Measurements from ENCODE around the gene SLC16A10.
"Not testable (repeated sequence)": the region's sequence is repeated elsewhere in the genome, so short reads cannot be mapped to it uniquely, and the experiment has no call there.

The SLC16A10 gene

GRCh38 chr6:111087106-111087835 is at the start of gene SLC16A10:
Gene SLC16A10, plus strand, starts transcription at chr6:111087503. Its CDS starts 250 bp downstream, at chr6:111087753.
- DNase-seq = peak; percentile 84 to 88

- DNase-seq = no peak
These were observed 48.6 kb upstream of the SLC16A10 start for GRCh38 chr6:111038534-111039252.

DNA sequence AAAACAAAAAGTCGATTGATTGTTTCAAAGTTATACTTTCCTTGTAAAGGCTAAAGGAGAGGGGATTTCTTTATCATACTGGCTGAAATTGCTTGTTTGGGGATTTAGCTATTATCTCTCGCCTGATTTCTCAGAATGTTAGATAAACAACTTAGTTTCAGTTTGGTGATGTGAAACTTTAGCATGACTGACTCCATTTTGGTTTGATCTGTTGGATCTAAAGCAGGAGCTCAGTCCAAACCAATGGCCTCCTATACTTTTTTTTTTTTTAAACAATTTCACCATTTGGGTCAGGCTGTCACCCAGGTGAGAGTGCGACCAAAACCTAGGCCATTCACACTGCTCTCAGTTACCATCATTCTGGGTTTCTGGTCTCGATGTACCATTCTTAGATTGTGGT is 45.4 kb upstream of the SLC16A10 start:
- no peak for DNase-seq

DNA sequence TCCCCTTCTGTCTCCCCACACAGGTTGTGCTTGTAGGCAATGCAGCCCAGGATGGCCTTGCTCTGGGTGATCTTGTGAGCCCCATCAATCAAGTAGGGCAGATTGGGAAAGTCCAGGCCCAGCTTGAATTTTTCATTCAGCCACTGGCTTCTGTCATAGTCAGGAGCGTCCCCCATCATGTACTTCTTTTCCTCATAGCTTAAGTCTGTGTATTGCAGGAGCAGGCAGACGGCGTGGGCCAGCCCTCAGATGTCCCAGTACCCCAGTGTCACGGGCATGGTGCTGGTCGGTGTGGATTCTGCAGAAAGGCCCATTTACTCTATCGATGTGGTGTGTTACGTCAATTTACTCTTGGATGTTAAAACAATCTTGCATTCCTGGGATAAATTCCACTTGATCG is 40.1 kb upstream of the SLC16A10 start:
- DNase-seq = no peak

DNA sequence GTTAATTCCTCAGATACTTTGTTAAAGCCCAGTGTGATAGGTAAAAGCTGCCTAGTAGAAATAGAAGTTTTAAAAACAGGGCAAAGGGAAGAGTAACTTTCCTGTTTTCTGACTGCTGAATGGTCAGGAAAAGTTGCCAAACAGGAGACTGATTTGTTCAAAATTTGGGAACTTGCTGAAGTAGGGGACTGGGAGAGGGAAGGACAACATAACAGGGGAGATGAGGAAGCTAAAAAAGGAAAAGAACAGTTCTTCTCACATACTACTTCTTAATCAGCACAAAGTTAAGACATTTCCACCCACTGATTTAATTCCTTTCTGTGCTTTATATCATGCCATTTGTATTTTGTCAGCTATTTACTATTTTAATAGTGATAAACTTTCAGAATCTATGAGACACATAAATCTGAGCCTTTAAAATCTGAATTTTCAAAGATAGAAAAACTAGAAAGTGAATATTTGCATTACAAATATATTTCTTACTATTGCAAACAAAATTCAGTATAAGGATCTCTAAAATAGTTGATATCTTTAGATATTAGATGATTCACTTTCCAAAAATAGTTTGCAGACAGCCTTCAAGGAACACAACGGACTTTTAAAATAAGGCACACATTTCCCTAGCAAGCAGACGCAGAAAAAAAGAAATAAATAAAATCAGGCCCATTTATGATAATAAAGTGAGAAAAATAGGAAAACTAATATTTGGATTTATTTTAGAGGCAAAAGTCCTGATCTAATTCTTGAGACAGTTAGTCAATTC is 36.9 kb upstream of the SLC16A10 start:
- no peak for DNase-seq

GRCh38 chr6:111052171-111052570 is 35.1 kb upstream of the SLC16A10 start:
- DNase-seq = no peak

DNA sequence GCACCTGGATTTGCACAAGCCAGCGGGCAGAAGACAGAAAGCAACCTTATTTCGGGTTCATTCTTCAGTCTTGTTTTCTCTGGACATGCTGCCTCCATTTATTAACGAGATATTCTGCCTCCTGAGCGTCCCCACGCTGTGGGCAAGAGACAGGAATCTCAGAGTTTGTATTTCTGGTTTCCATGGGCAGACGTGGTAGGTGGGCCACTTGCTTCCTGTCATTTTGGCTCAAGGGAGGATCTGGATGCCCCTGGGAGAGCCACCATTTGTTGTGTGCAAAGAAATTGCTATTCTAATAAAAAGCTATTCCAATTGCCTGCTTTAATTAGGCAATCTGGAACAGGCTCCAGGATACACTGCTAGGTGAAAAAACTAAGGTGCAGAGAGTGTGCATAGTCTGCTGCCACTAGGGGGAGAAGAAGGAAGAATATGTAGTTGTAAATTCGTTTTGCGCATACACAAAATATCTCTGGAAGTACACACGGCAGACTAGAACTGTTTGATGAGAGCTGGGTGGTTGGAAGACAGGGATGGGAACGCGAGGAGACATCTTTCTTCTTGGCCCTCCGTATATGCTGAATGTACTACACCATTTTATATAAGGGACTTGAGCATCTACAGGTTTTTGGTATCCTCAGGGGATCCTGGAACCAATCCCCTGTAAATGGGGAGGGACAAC is 30.1 kb upstream of the SLC16A10 start:
- DNase-seq = peak in 1 of 2 donors; percentile 30

DNA sequence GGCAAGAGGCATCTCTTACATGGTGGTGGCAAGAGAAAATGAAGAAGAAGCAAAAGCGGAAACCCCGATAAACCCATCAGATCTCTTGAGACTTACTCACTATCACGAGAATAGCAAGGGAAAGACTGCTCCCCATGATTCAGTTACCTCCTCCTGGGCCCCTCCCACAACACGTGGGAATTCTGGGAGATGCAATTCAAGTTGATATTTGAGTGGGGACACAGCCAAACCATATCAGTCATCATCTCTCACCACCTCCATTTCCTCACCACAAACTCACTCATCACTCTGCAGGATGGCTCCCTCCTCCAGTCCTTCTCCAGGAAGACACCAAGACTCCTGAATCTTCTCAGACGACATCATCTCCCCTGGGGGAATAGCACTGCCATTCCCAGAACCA is 25.8 kb upstream of the SLC16A10 start:
- DNase-seq = no peak

- DNase-seq = not testable (repeated sequence)
These were observed 25.3 kb upstream of the SLC16A10 start for GRCh38 chr6:111061985-111062384.

DNA sequence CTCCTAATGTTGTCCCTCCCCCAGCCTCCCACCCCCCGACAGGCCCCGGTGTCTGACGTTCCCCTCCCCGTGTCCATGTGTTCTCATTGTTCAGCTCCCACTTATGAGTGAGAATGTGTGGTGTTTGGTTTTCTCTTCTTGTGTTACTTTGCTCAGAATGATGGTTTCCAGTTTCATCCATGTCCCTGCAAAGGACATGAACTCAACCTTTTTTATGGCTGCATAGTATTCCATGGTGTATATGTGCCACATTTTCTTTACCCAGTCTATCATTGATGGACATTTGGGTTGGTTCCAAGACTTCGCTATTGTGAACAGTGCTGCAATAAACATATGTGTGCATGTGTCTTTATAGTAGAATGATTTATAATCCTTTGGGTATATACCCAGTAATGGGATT is 24.4 kb upstream of the SLC16A10 start:
- not testable (repeated sequence) for DNase-seq

GRCh38 chr6:111068109-111068865 is 19.0 kb upstream of the SLC16A10 start:
- no peak for DNase-seq

GRCh38 chr6:111068866-111069234 is 18.5 kb upstream of the SLC16A10 start:
- DNase-seq = no peak

DNA sequence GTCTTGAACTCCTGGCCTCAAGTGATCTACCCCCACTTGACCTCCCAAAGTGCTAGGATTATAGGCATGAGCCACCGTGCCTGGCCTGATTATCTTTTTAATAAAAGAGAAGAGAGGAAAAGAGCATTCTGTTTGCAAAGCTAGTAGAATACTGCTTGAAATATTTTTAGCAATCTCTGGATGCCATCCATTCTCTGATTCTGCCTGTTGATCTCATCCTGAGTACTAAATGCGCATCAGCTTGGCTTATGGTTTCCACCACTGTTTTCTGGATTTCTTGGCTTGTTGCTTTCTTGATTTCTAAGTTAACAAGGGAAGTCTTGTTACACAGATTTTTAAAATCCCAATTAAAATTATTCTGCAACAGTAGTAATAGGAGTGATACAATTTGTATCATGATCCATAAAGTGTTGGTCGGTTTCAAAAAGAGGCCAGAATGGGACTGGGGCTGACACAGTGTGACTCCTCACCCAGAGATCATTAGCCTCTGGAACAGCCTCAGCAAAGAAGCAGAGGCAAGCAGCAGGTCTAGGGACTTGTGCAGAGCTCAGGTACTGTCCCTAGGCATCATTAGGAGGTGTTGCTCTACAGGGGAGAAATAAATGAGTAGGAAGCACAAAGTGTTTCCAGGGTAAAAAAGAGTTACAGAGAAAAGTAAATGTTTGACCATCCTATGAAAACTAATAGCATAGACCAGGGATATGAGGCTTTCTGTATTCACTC is 17.8 kb upstream of the SLC16A10 start:
- DNase-seq = no peak

GRCh38 chr6:111070105-111071005 is 16.9 kb upstream of the SLC16A10 start:
- no peak for DNase-seq

DNA sequence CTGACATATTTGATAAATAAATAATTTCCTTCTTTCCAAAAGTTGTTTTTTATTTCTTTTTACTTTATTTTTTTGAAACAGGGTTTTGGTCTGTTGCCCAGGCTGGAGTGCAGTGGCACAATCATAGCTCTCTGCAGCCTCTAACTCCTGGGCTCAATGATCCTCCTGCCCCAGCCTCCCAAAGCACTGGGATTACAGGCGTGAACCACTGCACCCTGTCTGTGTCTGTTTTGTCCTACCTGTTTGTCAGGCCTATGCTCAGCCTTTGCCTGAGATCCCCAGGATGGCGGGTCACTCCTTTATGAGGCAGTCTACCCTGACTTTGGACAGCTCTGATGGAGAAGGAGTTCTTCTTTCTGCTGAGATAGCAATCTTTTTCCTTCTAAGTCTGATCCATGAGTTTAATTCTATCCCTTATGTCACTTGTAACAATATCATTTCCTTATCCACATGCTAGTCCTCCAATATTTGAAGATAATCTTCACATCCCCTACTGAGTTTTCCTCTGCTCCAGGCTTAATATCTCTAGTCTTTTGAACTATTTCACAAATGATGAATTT is 14.4 kb upstream of the SLC16A10 start:
- DNase-seq = no peak

DNA sequence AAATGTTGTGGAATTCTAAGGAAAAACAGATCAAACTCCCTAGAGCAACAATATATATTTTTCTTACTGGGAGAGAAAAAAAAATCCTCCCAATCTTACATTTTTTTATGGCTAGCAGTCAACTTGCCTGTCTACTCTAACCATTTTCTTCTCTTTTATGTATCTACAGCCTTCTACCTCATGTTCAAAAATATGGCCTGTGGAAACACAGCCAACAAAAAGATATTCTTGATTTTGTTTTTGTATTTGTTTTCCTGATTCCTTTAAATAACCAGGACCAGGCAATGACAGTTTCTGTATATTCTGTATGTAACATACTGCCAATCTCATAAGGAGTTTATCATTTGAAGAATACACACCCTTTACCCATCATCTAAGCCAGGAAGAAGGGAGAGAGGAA is 13.0 kb upstream of the SLC16A10 start:
- no peak for DNase-seq

GRCh38 chr6:111076024-111076695 is 11.1 kb upstream of the SLC16A10 start:
- DNase-seq = peak in 1 of 2 donors; percentile 12

GRCh38 chr6:111080698-111081097 is 6.6 kb upstream of the SLC16A10 start:
- DNase-seq = no peak

GRCh38 chr6:111086685-111087084 is 618 bp upstream of the SLC16A10 start:
- no peak for DNase-seq

Measured in CD4-positive, alpha-beta T cell treated with Interleukin-1 beta for 1 hour (primary cell).